ENCODE data around the gene TAF9.

The TAF9 gene

GRCh38 chr5:69326365-69326764, 43.0 kb downstream of the TAF9 start:
- no peak for TF ChIP-seq RAD21 (IDR thresholded peaks at IDR 0.05; ENCODE audit: low read depth)
- TF ChIP-seq NFIC (IDR thresholded peaks at IDR 0.05), result no peak
- TF ChIP-seq TEAD4 (IDR thresholded peaks at IDR 0.05), result no peak
- no peak for TF ChIP-seq TCF12 (IDR thresholded peaks at IDR 0.05; ENCODE audit: low read depth)
- no peak for TF ChIP-seq CEBPB (IDR thresholded peaks at IDR 0.05)
- no peak for TF ChIP-seq MAX (IDR thresholded peaks at IDR 0.05)
- no peak for TF ChIP-seq YY1 (IDR thresholded peaks at IDR 0.05; ENCODE audit: low read depth)
- no peak for TF ChIP-seq REST (IDR thresholded peaks at IDR 0.05; ENCODE audit: low read depth)
- no peak for TF ChIP-seq CREB1 (IDR thresholded peaks at IDR 0.05; ENCODE audit: low read depth)
- no peak for TF ChIP-seq FOXM1 (IDR thresholded peaks at IDR 0.05; ENCODE audit: borderline replicate concordance, low read depth)
- TF ChIP-seq EP300 (IDR thresholded peaks at IDR 0.05; ENCODE audit: borderline replicate concordance), result no peak
- TF ChIP-seq TAF1 (IDR thresholded peaks at IDR 0.05; ENCODE audit: low read depth), result no peak
- no peak for TF ChIP-seq EGR1 (IDR thresholded peaks at IDR 0.05)

GRCh38 chr5:69317391-69317790, 51.9 kb downstream of the TAF9 start:
- no peak for TF ChIP-seq USF1 (IDR thresholded peaks at IDR 0.05)
- TF ChIP-seq NFIC (IDR thresholded peaks at IDR 0.05), result no peak
- TF ChIP-seq TCF12 (IDR thresholded peaks at IDR 0.05; ENCODE audit: low read depth), result no peak
- TF ChIP-seq ZBTB7A (IDR thresholded peaks at IDR 0.05; ENCODE audit: low read depth), result no peak
- no peak for TF ChIP-seq YY1 (IDR thresholded peaks at IDR 0.05; ENCODE audit: low read depth)
- no peak for TF ChIP-seq REST (IDR thresholded peaks at IDR 0.05; ENCODE audit: low read depth)
- TF ChIP-seq EGR1 (IDR thresholded peaks at IDR 0.05), result no peak
- TF ChIP-seq TEAD4 (IDR thresholded peaks at IDR 0.05), result no peak
- no peak for TF ChIP-seq RAD21 (IDR thresholded peaks at IDR 0.05; ENCODE audit: low read depth)
- TF ChIP-seq TAF1 (IDR thresholded peaks at IDR 0.05; ENCODE audit: low read depth), result no peak
- TF ChIP-seq EP300 (IDR thresholded peaks at IDR 0.05; ENCODE audit: borderline replicate concordance), result no peak
- no peak for TF ChIP-seq CEBPB (IDR thresholded peaks at IDR 0.05)
- TF ChIP-seq FOXM1 (IDR thresholded peaks at IDR 0.05; ENCODE audit: borderline replicate concordance, low read depth), result no peak
- TF ChIP-seq MAX (IDR thresholded peaks at IDR 0.05), result no peak
- no peak for TF ChIP-seq CREB1 (IDR thresholded peaks at IDR 0.05; ENCODE audit: low read depth)

GRCh38 chr5:69315972-69316371, 53.3 kb downstream of the TAF9 start:
- TF ChIP-seq TCF12 (IDR thresholded peaks at IDR 0.05; ENCODE audit: low read depth), result no peak

Data from Ishikawa (cell line).